Right atrium auricular region (tissue), 2 donors: ENCODE measurements around the gene PROSER1. TPM values are rescaled to one million over a fixed set of nuclear protein-coding genes. Genes with fewer than 3 reads are reported as not detected.
"Not testable (repeated sequence)": the region's sequence is repeated elsewhere in the genome, so short reads cannot be mapped to it uniquely, and the experiment has no call there.

Experiments
- DNase-seq: peaks from one replicate; pipeline ENCODE4 v3.0.0-alpha.2; 2019; ENCODE audit warnings: low spot score
- H3K27ac ChIP-seq, 2 donors: fragments of 200-600 bp; sonication (generic); 1 replicate in 1 of 2; 2 replicates in 1 of 2; pipeline ENCODE4 v1.5.1; 2016 to 2019
- H3K27me3 ChIP-seq, 2 donors: fragments of 200-600 bp; sonication (generic); one replicate each; pipeline versions ENCODE4 v1.5.1 to v1.6.0; 2017 to 2019
- H3K36me3 ChIP-seq: fragments of 200-600 bp; sonication (generic); one replicate; pipeline ENCODE4 v1.5.1; 2016
- H3K4me1 ChIP-seq, 2 donors: fragments of 200-600 bp; sonication (generic); one replicate each; pipeline versions ENCODE4 v1.5.1 to v1.6.0; 2017 to 2019
- H3K4me3 ChIP-seq, 2 donors: fragments of 200-600 bp; sonication (generic); 1 replicate in 1 of 2; 2 replicates in 1 of 2; pipeline ENCODE4 v1.5.1; 2017 to 2019; ENCODE audit warnings: mild to moderate bottlenecking in 1 of 2, moderate library complexity in 1 of 2
- H3K9me3 ChIP-seq, 2 donors: fragments of 200-600 bp; sonication (generic); one replicate each; pipeline ENCODE4 v1.5.1; 2019
- total RNA-seq, 2 donors: library from RNA; depleted of rRNA; stranded (reverse); fragments of >200 nt; gene quantifications; one replicate each; pipeline ENCODE4 v1.1.0, GENCODE V29; 2016
- TF ChIP-seq, protein P1 (sequence below), 2 donors: fragments of 200-600 bp; sonication (generic); IDR thresholded peaks; one replicate each; pipeline ENCODE4 v1.5.1; 2019; ENCODE audit warnings: antibody characterized with exemption in 2 of 2

The PROSER1 gene
- 1 to 10 TPM; 7.8 to 8.9 TPM for total RNA-seq

DNA sequence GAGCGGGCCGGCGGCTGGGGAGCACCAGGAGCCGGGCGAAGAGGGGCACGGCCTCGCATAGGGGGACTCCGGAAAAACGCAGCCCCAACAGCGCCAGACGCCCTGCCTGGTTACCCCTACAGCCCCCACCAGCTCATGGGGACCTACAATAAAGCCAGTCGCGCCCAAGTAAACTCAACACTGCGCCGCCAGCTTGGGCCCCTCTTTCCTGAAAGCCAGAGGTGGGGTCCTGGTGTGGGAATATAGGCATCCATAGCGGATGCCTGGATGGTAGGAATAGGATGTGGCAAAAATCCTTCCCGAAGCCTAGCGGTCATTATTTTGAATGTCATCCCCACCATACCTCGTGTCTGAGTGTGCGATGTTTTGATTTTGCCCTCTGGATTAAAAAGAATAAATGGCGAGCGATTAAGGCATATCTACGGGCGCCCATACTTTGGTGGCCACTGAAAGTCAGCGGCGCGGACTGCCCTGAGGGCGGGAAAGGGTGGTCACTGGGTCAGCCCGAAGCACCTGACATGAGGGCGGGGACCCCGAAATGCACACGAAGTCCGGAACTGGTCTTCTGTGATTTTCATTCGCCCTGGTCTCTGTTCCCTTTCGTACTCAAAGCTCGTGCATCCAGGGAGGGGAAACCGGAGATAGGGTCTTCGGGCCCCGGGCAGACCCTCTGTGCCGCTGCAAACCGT lies at the start of gene PROSER1, which contains the start of gene NHLRC3:
Gene PROSER1 (minus strand): TSS at position 210 of the 689 bp plus-strand sequence. CDS start 847 bp downstream, outside the sequence.
Gene NHLRC3 (plus strand): TSS at position 577 of the 689 bp plus-strand sequence. CDS start 184 bp downstream, outside the sequence.
- TF ChIP-seq, protein P1, sequence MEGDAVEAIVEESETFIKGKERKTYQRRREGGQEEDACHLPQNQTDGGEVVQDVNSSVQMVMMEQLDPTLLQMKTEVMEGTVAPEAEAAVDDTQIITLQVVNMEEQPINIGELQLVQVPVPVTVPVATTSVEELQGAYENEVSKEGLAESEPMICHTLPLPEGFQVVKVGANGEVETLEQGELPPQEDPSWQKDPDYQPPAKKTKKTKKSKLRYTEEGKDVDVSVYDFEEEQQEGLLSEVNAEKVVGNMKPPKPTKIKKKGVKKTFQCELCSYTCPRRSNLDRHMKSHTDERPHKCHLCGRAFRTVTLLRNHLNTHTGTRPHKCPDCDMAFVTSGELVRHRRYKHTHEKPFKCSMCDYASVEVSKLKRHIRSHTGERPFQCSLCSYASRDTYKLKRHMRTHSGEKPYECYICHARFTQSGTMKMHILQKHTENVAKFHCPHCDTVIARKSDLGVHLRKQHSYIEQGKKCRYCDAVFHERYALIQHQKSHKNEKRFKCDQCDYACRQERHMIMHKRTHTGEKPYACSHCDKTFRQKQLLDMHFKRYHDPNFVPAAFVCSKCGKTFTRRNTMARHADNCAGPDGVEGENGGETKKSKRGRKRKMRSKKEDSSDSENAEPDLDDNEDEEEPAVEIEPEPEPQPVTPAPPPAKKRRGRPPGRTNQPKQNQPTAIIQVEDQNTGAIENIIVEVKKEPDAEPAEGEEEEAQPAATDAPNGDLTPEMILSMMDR (IDR thresholded peaks at IDR 0.05): peak in 1 of 2 donors; percentile 19
- Histone ChIP-seq H3K9me3 (no peaks in the 10 kb centered on the region), H3K4me1 (peaks cover 0 to 40% of the 10 kb centered on the region in 2 donors), H3K27me3 (no peaks in the 10 kb centered on the region), H3K4me3 (peak within 1 kb of the TSS; percentile 91 to 94), H3K36me3 (no peaks in the 10 kb centered on the region), H3K27ac (peak within 1 kb of the TSS; percentile 76 to 86)
- DNase-seq: peak; percentile 94

DNA sequence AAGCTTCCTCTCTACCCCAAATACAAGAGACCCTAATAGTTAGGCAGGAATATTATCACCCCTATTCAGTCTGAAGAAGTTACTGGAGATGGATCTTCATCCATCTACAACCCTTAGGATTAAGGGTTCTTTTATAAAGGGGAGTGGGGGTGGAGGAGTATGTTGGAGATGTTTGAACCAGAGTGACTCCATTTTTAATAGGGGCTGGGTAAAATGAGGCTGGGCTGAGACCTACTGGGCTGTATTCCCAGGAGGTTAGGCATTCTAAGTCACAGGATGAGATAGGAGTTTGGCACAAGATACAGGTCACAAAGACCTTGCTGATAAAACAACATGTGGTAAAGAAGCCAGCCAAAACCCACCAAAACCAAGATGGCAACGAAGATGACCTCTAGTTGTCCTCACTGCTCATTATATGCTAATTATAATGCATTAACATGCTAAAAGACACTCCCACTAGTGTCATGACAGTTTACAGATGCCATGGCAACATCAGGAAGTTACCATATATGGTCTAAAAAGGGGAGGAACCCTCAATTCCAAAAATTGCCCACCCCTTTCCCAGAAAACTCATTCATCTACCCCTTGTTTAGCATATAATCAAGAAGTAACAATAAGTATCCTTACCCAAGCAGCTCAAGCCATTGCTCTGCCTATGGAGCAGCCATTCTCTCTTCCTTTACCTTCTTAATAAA lies 48.5 kb upstream of the PROSER1 start:
- H3K9me3 ChIP-seq, H3K27ac ChIP-seq, H3K4me1 ChIP-seq, H3K27me3 ChIP-seq, H3K36me3 ChIP-seq, H3K4me3 ChIP-seq, DNase-seq: not testable (repeated sequence)

DNA sequence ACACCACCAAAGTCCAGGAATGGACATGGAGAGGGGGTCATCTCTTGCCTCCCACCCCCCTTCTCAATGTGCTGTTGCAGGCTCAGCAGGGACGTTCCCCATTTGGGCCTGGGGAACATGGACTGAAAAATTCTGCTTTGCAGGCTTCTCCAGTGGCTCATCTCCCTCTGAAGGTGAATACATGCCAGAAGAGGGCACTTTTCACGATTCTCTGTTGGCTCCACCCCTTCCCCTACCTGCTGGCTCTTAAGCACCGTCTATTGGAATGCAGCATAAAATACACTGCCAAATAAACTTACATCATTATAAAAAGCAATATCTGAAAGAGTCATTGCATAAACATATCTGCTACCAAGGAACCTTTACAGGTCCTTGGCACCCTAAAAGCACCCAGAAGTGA lies 36.1 kb upstream of the PROSER1 start:
- no peak overlapping the region for H3K4me3 ChIP-seq
- DNase-seq: no peak
- H3K4me1 ChIP-seq: no peaks in the 10 kb centered on the region
- no peaks in the 10 kb centered on the region for H3K9me3 ChIP-seq
- no peak overlapping the region for H3K27ac ChIP-seq
- TF ChIP-seq, protein P1 (IDR thresholded peaks at IDR 0.05): no peak
- no peaks in the 10 kb centered on the region for H3K27me3 ChIP-seq
- H3K36me3 ChIP-seq: no peaks in the 10 kb centered on the region

DNA sequence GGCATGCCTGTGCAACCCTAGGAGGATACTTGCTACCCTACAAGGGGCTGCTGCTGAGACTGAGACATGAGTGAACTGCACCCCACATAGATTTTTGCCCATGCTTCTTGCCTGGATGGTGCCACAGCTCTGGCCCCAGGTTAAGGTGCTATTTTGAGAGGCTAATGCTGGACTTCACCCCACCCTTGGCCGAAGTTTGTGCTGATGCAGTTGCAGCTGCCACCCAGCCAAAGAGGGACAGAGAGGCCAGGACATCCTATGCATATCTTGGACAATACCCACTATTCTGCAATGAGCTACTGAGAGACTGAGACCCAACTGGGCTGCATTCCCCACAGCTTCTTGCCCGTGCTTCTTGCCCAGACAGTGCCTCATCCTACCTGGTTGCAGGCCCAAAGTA lies 35.0 kb upstream of the PROSER1 start:
- TF ChIP-seq, protein P1 (IDR thresholded peaks at IDR 0.05): no peak
- H3K36me3 ChIP-seq: no peaks in the 10 kb centered on the region
- DNase-seq: no peak
- H3K4me3 ChIP-seq: no peak overlapping the region
- H3K4me1 ChIP-seq: no peaks in the 10 kb centered on the region
- H3K9me3 ChIP-seq: no peaks in the 10 kb centered on the region
- no peak overlapping the region for H3K27ac ChIP-seq
- H3K27me3 ChIP-seq: no peaks in the 10 kb centered on the region

DNA sequence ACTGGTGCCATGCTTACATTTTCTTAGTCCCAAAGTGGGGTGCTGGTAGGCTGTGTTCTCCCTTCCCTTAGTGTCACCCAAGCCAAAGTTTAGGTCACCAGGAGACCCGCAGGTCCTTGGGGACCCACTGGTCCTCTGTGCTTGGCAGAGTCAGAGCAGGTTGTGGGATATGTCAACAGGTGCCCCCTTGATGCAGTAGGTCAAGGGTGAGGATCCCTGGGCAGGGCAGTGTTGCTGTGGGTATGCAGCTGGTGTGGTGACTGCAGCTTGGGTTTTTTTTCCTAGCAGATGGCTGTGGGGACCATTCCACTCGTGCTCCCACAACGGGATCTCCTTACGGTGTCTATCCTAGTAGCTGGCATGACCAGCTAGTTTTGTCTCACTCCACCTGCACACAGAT lies 24.1 kb upstream of the PROSER1 start:
- Histone ChIP-seq H3K4me3 (no peak overlapping the region), H3K9me3 (peaks cover 0 to 1% of the 10 kb centered on the region in 2 donors), H3K36me3 (no peaks in the 10 kb centered on the region), H3K4me1 (no peaks in the 10 kb centered on the region), H3K27ac (no peak overlapping the region), H3K27me3 (no peaks in the 10 kb centered on the region)
- TF ChIP-seq, protein P1 (IDR thresholded peaks at IDR 0.05): no peak
- no peak for DNase-seq

DNA sequence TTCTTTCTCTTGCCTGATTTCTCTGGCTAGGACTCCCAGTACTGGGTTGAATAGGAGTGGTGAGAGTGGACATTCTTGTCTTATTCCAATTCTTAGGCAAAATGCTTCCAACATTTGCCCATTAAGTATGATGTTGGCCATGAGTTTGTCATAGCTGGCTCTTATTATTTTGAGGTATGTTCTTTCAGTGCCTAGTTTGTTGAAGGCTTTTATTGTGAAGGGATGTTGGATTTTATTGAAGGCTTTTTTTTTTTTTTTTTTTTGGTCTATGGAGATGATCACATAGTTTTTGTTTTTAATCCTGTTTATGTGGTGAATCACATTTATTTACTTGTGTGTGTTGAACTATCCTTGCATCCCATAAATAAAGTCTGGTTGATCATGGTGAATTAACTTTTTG lies 20.2 kb upstream of the PROSER1 start:
- Histone ChIP-seq H3K4me1 (no peaks in the 10 kb centered on the region), H3K27me3 (no peaks in the 10 kb centered on the region), H3K4me3 (no peak overlapping the region), H3K27ac (no peak overlapping the region), H3K36me3 (no peaks in the 10 kb centered on the region), H3K9me3 (no peaks in the 10 kb centered on the region)
- TF ChIP-seq, protein P1 (IDR thresholded peaks at IDR 0.05): no peak
- no peak for DNase-seq
